GM18507 (cell line): ENCODE data around the gene ARHGAP5.
"Not testable (repeated sequence)": the region's sequence is repeated elsewhere in the genome, so short reads cannot be mapped to it uniquely, and the experiment has no call there.

ENCODE experiments used
- DNase-seq: peaks from one replicate; pipeline ENCODE4 v3.0.0; 2011; ENCODE audit warnings: low read depth; ENCODE audit not compliant: insufficient read length; ENCODE audit errors: extremely low spot score
- FAIRE-seq: peaks from 2 replicates; lab custom pipeline; 2011; peaks lifted over from hg19 to GRCh38; lab: Jason Lieb, UNC

ARHGAP5 gene

GRCh38 chr14:32102152-32102787, 25.2 kb downstream of the ARHGAP5 start:
- FAIRE-seq (peak; percentile 77), DNase-seq (no peak)

DNA sequence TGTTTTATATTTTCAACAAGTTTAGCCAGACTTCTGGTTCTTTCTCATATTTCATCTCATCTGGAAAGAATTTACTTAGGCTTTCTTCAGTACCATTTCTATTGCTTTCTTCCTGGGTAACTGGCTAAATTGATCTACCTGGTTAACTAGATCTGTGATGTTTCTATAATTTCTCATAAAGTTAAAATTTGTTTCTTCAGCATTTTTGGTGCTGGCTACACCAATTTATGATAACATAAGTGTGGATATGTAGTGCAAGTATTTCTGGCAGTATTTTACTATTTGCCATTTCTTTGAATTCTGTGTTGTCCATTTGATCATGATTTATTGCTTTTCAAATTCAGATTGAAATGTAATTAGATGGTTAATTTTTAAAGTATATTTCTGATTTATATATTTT, 25.9 kb downstream of the ARHGAP5 start:
- DNase-seq: no peak
- no peak for FAIRE-seq

GRCh38 chr14:32104308-32104707, 27.2 kb downstream of the ARHGAP5 start:
- no peak for FAIRE-seq

DNA sequence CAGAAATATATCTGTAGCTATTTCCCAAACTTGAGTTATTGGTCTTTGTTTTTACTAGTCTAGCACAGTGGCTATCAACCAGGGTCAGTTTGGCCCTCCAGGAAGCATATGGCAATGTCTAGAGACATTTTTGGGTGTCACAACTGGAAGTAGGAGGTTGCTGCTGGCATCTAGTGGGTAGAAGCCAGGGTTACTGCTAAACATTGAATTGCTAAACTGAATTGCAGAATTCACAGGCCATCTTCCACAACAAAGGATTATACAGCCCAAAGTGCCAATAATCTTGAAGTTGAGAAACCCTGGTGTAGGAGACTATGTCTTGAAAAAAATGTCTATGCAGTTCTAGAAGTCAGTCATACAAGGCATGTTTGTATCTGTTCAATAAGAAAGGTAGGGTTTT, 27.7 kb downstream of the ARHGAP5 start:
- no peak for FAIRE-seq
- no peak for DNase-seq

More at GRCh38 chr14:32104308-32104707, 27.2 kb downstream of the ARHGAP5 start:
- no peak for DNase-seq

DNA sequence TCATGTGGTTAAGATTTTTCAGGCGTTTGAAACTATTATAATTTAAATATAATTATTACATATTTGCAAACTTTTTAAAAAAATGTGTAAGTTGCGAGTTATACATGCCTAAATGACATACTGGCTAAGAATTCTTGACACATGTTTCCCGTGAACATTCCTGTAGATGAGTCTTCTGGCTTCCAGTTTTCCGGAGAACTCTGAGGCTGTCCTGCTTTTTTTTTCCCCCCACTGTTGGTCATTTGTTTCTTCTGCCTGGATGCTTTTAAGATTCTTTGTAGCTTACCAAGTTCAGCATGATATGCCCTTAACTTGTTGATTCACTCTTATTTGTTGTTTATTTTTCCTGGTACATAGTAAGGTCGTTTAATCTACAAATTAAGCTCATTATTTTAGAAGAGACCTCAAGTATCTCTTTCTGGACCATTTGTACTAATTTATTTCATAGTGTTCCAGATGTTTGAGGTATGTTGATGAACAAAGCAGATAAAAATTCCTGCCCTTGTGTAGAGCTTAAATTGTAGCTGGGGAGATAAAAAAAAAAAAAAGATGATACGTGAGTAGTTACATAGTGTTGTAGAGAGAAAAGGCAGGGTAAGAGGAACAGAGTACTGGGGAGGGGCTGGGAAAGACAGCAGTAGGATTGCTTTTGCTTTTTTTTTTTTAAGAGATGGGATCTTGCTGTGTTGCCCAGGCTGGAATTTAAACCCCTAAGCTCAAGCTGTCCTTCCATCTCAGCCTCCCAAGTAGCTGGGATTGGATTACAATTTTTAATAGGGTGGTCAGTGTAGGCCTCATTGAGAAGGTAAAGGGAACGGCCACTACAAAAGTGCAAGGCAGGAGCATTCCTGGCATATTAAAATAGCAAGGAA, 32.8 kb downstream of the ARHGAP5 start:
- DNase-seq: no peak
- FAIRE-seq: no peak

DNA sequence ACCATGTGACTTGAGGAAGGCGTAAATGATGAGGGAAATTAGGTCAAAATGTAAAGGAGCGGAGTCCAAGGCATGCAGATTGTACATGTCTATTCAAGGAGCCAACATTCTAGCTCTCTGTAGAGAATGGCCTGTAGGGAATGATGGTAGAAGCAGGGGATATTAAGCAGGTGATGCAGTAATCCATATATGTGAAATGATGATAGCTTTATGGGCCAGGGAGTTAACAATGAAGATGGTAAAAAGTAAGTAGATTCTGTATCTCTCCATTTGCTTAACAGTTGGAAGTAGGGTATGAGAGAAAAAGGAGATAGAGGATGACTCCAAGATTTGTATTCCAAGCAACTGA, 33.4 kb downstream of the ARHGAP5 start:
- no peak for FAIRE-seq
- DNase-seq: no peak

GRCh38 chr14:32121536-32121935, 44.4 kb downstream of the ARHGAP5 start:
- FAIRE-seq (no peak), DNase-seq (no peak)

DNA sequence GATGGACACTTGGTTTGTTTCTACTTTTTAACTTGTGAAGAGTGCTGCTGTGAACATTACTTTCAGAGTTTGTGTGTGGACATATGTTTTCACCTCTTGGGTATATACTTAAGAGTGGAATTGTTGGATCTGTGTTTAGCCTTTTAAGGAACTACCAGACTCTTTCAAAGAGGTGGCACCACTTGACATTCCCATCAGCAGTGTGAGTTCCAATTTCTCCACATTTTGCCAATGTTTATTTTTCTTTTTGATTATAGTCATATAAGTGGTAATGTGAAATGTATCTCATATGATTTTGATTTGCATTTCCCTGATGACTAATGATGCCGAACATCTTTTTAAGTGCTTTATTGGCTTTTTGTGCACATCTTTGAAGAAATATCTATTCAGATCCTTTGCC, 44.8 kb downstream of the ARHGAP5 start:
- DNase-seq (no peak), FAIRE-seq (peak; percentile 26)

DNA sequence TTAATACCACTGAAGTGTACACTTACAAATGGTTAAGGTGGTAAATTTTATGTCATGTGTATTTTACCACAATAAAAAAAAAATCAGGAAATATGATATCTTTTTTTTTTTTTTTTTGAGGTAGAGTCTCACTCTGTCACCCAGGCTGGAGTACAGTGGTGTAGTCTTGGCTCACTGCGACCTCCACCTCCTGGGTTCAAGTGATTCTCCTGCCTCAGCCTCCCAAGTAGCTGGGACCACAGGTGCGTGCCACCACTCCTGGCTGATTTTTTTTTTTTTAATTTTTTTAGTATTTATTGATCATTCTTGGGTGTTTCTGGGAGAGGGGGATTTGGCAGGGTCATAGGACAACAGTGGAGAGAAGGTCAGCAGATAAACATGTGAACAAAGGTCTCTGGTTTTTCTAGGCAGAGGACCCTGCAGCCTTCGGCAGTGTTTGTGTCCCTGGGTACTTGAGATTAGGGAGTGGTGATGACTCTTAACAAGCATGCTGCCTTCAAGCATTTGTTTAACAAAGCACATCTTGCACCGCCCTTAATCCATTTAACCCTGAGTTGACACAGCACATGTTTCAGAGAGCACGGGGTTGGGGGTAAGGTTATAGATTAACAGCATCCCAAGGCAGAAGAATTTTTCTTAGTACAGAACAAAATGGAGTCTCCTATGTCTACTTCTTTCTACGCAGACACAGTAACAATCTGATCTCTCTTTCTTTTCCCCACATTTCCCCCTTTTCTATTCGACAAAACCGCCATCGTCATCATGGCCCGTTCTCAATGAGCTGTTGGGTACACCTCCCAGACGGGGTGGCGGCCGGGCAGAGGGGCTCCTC, 50.0 kb downstream of the ARHGAP5 start:
- DNase-seq: not testable (repeated sequence)

DNA sequence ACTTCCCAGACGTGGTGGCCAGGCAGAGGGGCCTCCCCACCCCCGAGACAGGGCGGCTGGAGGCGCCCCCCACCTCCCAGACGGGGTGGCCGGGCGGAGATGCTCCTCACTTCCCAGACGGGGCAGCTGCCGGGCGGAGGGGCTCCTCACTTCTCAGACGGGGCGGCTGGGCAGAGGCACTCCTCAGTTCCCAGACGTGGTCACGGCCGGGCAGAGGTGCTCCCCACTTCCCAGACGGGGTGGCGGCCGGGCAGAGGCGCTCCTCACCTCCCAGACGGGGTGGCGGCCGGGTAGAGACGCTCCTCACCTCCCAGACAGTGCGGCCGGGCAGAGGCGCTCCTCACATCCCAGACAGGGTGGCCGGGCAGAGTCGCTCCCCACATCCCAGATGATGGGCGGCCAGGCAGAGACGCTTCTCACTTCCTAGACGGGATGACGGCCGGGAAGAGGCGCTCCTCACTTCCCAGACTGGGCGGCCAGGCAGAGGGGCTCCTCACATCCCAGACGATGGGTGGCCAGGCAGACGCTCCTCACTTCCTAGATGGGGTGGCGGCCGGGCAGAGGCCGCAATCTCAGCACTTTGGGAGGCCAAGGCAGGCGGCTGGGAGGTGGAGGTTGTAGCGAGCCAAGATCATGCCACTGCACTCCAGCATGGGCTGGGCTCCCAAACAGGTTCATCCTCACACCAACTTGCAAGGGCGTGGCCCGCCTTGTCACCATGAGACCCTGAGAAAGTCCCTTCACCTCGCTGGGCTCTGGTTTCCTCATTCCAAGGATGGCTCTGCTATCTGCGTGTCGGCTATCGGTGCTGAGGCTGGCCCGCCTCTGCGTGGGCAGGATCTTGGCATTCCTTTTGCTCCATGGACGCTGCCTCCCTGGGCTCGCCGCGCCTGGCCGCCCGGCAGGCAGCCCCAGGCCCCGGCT, 50.9 kb downstream of the ARHGAP5 start:
- not testable (repeated sequence) for FAIRE-seq, DNase-seq

More for the DNA sequence above, 50.0 kb downstream of the ARHGAP5 start:
- FAIRE-seq: not testable (repeated sequence)

GRCh38 chr14:32128703-32129102, 51.6 kb downstream of the ARHGAP5 start:
- DNase-seq (no peak), FAIRE-seq (no peak)

- DNase-seq (no peak), FAIRE-seq (no peak)
Observed at GRCh38 chr14:32129124-32129523, 52.0 kb downstream of the ARHGAP5 start.

DNA sequence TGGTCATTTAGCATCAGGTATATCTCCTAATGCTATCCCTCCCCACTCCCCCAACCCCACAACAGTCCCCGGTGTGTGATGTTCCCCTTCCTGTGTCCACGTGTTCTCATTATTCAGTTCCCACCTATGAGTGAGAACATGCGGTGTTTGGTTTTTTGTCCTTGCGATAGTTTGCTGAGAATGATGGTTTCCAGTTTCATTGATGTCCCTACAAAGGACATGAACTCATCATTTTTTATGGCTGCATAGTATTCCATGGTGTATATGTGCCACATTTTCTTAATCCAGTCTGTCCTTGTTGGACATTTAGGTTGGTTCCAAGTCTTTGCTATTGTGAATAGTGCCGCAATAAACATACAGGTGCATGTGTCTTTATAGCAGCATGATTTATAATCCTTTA, 54.6 kb downstream of the ARHGAP5 start:
- not testable (repeated sequence) for FAIRE-seq, DNase-seq

- no peak for FAIRE-seq
- DNase-seq: no peak
Observed at GRCh38 chr14:32134448-32135097, 57.5 kb downstream of the ARHGAP5 start.

- FAIRE-seq (no peak), DNase-seq (no peak)
Observed at GRCh38 chr14:32136027-32136825, 59.1 kb downstream of the ARHGAP5 start.

GRCh38 chr14:32137313-32137712, 60.2 kb downstream of the ARHGAP5 start:
- no peak for DNase-seq
- no peak for FAIRE-seq

DNA sequence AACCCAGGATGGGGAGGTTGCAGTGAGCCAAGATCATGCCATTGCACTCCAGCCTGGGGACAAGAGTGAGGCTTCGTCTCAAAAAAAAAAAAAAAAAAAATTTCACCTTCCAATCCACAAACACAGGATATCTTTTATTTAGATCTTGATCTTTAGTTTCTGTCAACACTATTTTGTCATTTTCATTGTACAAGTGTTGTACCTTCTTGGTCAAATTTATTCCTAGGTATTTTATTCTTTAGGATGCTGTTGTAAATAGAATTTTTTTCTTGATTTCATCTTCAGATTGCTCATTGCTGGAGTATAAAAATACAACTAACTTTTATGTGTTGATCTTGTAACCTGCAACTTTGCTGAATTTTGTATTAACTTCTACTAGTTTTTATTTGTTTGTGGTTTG, 60.8 kb downstream of the ARHGAP5 start:
- no peak for FAIRE-seq

GRCh38 chr14:32142341-32142740, 65.2 kb downstream of the ARHGAP5 start:
- FAIRE-seq: no peak
- no peak for DNase-seq

More for the DNA sequence above, 60.8 kb downstream of the ARHGAP5 start:
- no peak for DNase-seq
